Fibroblast of lung (primary cell): ENCODE results near the gene CREB5.

ENCODE experiments used
- CTCF ChIP-seq, 2 donors: IDR thresholded peaks in 1 of 2; conservative IDR thresholded peaks in 1 of 2; 1 replicate in 1 of 2; 2 replicates in 1 of 2; pipeline ENCODE4 v1.5.1; 2011 to 2012; ENCODE audit warnings: low read length in 2 of 2, control low read depth in 1 of 2, inconsistent platforms in 1 of 2, low read depth in 1 of 2, mild to moderate bottlenecking in 1 of 2
- EZH2 ChIP-seq: IDR thresholded peaks from 2 replicates; pipeline ENCODE4 v1.5.1; 2012; ENCODE audit warnings: low read length, control low read depth, mild to moderate bottlenecking; ENCODE audit errors: missing control alignments

- TF ChIP-seq CTCF (conservative IDR thresholded peaks at IDR 0.05 in 1 of 2, IDR thresholded peaks at IDR 0.05 in 1 of 2; ENCODE audit: low read depth in 1 of 2, low read length in 2 of 2) (no peak), EZH2 (no peak)
Measured at GRCh38 chr7:28548416-28548815, 136.1 kb downstream of the CREB5 start.
